HepG2 (cell line): ENCODE data around the gene GJC1. TPM values are rescaled to one million over a fixed set of nuclear protein-coding genes. Genes with fewer than 3 reads are reported as not detected.

Experiments used
- ATAD3A ChIP-seq: sonication (generic); formaldehyde crosslinking; IDR thresholded peaks from 2 replicates; pipeline ENCODE4 v1.4.0; 2020; ENCODE audit warnings: missing genetic modification reagents
- EEA1 ChIP-seq: sonication (generic); formaldehyde crosslinking; IDR thresholded peaks from 2 replicates; pipeline ENCODE4 v1.5.1; 2020; ENCODE audit warnings: mild to moderate bottlenecking, missing genetic modification reagents, borderline replicate concordance
- ESRRA ChIP-seq: sonication (generic); formaldehyde crosslinking; IDR thresholded peaks from 2 replicates; pipeline ENCODE4 v1.5.1; 2020; ENCODE audit warnings: mild to moderate bottlenecking, low read depth, missing genetic modification reagents
- IRF2 ChIP-seq: IDR thresholded peaks from 2 replicates; pipeline ENCODE4 v1.6.1; 2018; ENCODE audit warnings: missing genetic modification reagents, missing compliant biosample characterization
- NFIC ChIP-seq: IDR thresholded peaks from 2 replicates; pipeline ENCODE4 v1.6.1; 2012; ENCODE audit warnings: mild to moderate bottlenecking, low read length, inconsistent platforms
- NRL ChIP-seq: sonication (generic); formaldehyde crosslinking; IDR thresholded peaks from 2 replicates; pipeline ENCODE4 v1.5.0; 2020; ENCODE audit warnings: missing genetic modification reagents, mild to moderate bottlenecking, moderate library complexity, borderline replicate concordance
- SMC3 ChIP-seq: IDR thresholded peaks from 2 replicates; pipeline ENCODE4 v1.6.1; 2011; ENCODE audit warnings: low read length, improper control_type of control experiment
- SNAPC2 ChIP-seq: sonication (generic); formaldehyde crosslinking; IDR thresholded peaks from 2 replicates; pipeline ENCODE4 v1.8.1; 2022; ENCODE audit warnings: mild to moderate bottlenecking, missing genetic modification reagents
- SRSF9 ChIP-seq: fragments of 200-400 bp; formaldehyde crosslinking; IDR thresholded peaks from 2 replicates; pipeline ENCODE4 v1.6.1; 2018; ENCODE audit warnings: borderline replicate concordance, mild to moderate bottlenecking, low read depth, low read length; ENCODE audit not compliant: insufficient read depth, poor library complexity, severe bottlenecking
- STAG1 ChIP-seq: sonication (generic); formaldehyde crosslinking; IDR thresholded peaks from 2 replicates; pipeline ENCODE4 v1.4.0; 2020; ENCODE audit warnings: missing genetic modification reagents
- SYNCRIP ChIP-seq: fragments of 200-400 bp; formaldehyde crosslinking; IDR thresholded peaks from 2 replicates; pipeline ENCODE4 v1.6.1; 2018; ENCODE audit warnings: mild to moderate bottlenecking, low read depth, low read length; ENCODE audit not compliant: insufficient read depth
- TBX3 ChIP-seq: fragments of 450-650 bp; IDR thresholded peaks from 2 replicates; pipeline ENCODE4 v1.6.1; 2017; ENCODE audit warnings: antibody characterized with exemption, mild to moderate bottlenecking, inconsistent platforms, borderline replicate concordance
- ZBTB7A ChIP-seq: sonication (generic); formaldehyde crosslinking; IDR thresholded peaks from 2 replicates; pipeline ENCODE4 v1.8.0; 2022; ENCODE audit warnings: mild to moderate bottlenecking, missing genetic modification reagents
- ZNF782 ChIP-seq: sonication (generic); formaldehyde crosslinking; IDR thresholded peaks from 2 replicates; pipeline ENCODE4 v1.4.0; 2020; ENCODE audit warnings: missing genetic modification reagents, mild to moderate bottlenecking, borderline replicate concordance
- ZSCAN20 ChIP-seq: sonication (generic); formaldehyde crosslinking; IDR thresholded peaks from 2 replicates; pipeline ENCODE4 v1.4.0; 2020; ENCODE audit warnings: missing genetic modification reagents, mild to moderate bottlenecking, borderline replicate concordance
- polyA plus RNA-seq, 8 experiments: library from polyadenylated mRNA; depleted of rRNA in 3 of 8; stranded (reverse) in 7 of 8; unstranded in 1 of 8; fragments of >200 nt; fragmentation: Illumina TruSeq in 4 of 8; extraction: Trizol in 4 of 8; gene quantifications; 2 replicates each; pipeline versions ENCODE4 v1.2.1 to v1.2.3, GENCODE V29; 2011 to 2016; ENCODE audit warnings: low read depth in 4 of 8, missing spikeins in 1 of 8, mixed read lengths in 1 of 8; ENCODE audit not compliant: insufficient read depth in 1 of 8
- total RNA-seq, 5 experiments: library from RNA; depleted of rRNA; stranded (reverse); fragments of >200 nt; fragmentation: Illumina TruSeq; extraction: Trizol; gene quantifications; 2 replicates each; pipeline ENCODE4 v1.2.3, GENCODE V29; 2016; ENCODE audit warnings: low read depth in 1 of 5
- TF ChIP-seq, protein P1 (sequence below): sonication (generic); formaldehyde crosslinking; IDR thresholded peaks from 2 replicates; pipeline ENCODE4 v1.8.0; 2022; ENCODE audit warnings: missing genetic modification reagents, low read depth, mild to moderate bottlenecking, borderline replicate concordance
- TF ChIP-seq, protein P2 (sequence below): sonication (generic); formaldehyde crosslinking; IDR thresholded peaks from 2 replicates; pipeline ENCODE4 v1.5.1; 2020; ENCODE audit warnings: mild to moderate bottlenecking, missing genetic modification reagents, moderate library complexity
- TF ChIP-seq, protein P3 (sequence below), 2 experiments: sonication (generic) in 1 of 2; formaldehyde crosslinking in 1 of 2; IDR thresholded peaks; 2 replicates each; pipeline versions ENCODE4 v1.4.0 to v1.6.1; 2018 to 2020; ENCODE audit warnings: missing genetic modification reagents in 2 of 2, borderline replicate concordance in 1 of 2, low read depth in 1 of 2, mild to moderate bottlenecking in 1 of 2, missing biosample characterization in 1 of 2
- TF ChIP-seq, protein P4 (sequence below): sonication (generic); formaldehyde crosslinking; IDR thresholded peaks from 2 replicates; pipeline ENCODE4 v1.5.1; 2020; ENCODE audit warnings: missing genetic modification reagents, mild to moderate bottlenecking, borderline replicate concordance
- TF ChIP-seq, protein P5 (sequence below): sonication (generic); formaldehyde crosslinking; IDR thresholded peaks from 2 replicates; pipeline ENCODE4 v1.4.0; 2020; ENCODE audit warnings: mild to moderate bottlenecking, missing genetic modification reagents

The GJC1 gene
- total and polyA plus RNA-seq, 2 of the 13 experiments (the other 11 are each of a cell fraction or from before 2014, with no cell fraction given), result 1.7 TPM

DNA sequence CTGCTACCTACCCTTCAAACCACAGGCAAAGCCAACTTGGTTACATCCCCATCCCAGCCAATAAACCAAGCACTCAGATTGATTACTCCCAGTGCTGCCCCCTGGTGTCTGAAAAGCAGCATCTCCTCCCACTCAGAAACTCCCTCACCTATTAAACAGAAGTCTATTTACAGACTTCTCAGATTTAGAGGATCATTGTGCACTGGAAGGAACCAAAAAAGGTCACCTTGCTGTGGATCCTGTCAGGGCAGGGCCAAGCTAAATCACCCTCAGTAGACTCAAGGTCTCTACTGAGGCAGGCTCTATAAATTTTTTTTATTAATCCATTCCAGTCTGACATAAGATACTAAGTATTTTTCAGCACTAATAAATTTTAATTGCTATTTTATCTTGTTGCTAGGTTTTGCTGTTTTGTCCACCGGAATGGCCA lies 35.2 kb upstream of the GJC1 start (continued):
- TF ChIP-seq ZNF782 (CRISPR knock-in tag) (no peak), SNAPC2 (CRISPR knock-in tag) (no peak), ESRRA (no peak), ZBTB7A (CRISPR knock-in tag) (no peak), NRL (CRISPR knock-in tag) (no peak), SYNCRIP (no peak), STAG1 (peak; percentile 66), SMC3 (peak; percentile 95), SRSF9 (no peak), EEA1 (no peak), NFIC (no peak), IRF2 (CRISPR knock-in tag) (no peak), ATAD3A (no peak), TBX3 (no peak), ZSCAN20 (CRISPR knock-in tag) (no peak)
- TF ChIP-seq, protein P1, sequence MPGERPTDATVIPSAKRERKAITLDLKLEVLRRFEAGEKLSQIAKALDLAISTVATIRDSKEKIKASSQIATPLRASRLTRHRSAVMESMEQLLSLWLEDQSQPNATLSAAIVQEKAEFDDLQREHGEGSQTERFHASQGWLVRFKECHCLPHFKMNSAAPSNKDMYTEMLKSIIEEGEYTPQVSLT (CRISPR knock-in tag), result no peak
- TF ChIP-seq, protein P2, sequence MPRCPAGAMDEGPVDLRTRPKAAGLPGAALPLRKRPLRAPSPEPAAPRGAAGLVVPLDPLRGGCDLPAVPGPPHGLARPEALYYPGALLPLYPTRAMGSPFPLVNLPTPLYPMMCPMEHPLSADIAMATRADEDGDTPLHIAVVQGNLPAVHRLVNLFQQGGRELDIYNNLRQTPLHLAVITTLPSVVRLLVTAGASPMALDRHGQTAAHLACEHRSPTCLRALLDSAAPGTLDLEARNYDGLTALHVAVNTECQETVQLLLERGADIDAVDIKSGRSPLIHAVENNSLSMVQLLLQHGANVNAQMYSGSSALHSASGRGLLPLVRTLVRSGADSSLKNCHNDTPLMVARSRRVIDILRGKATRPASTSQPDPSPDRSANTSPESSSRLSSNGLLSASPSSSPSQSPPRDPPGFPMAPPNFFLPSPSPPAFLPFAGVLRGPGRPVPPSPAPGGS (CRISPR knock-in tag), result no peak
- TF ChIP-seq, protein P3, sequence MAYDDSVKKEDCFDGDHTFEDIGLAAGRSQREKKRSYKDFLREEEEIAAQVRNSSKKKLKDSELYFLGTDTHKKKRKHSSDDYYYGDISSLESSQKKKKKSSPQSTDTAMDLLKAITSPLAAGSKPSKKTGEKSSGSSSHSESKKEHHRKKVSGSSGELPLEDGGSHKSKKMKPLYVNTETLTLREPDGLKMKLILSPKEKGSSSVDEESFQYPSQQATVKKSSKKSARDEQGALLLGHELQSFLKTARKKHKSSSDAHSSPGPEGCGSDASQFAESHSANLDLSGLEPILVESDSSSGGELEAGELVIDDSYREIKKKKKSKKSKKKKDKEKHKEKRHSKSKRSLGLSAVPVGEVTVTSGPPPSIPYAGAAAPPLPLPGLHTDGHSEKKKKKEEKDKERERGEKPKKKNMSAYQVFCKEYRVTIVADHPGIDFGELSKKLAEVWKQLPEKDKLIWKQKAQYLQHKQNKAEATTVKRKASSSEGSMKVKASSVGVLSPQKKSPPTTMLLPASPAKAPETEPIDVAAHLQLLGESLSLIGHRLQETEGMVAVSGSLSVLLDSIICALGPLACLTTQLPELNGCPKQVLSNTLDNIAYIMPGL (CRISPR knock-in tag; IDR thresholded peaks at IDR 0.05; ENCODE audit: borderline replicate concordance in 1 of 2, low read depth in 1 of 2), result no peak
- TF ChIP-seq, protein P4, sequence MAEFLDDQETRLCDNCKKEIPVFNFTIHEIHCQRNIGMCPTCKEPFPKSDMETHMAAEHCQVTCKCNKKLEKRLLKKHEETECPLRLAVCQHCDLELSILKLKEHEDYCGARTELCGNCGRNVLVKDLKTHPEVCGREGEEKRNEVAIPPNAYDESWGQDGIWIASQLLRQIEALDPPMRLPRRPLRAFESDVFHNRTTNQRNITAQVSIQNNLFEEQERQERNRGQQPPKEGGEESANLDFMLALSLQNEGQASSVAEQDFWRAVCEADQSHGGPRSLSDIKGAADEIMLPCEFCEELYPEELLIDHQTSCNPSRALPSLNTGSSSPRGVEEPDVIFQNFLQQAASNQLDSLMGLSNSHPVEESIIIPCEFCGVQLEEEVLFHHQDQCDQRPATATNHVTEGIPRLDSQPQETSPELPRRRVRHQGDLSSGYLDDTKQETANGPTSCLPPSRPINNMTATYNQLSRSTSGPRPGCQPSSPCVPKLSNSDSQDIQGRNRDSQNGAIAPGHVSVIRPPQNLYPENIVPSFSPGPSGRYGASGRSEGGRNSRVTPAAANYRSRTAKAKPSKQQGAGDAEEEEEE, result 0 out of 2 replicates have a peak, but pooled peaks have one; percentile 47
- TF ChIP-seq, protein P5, sequence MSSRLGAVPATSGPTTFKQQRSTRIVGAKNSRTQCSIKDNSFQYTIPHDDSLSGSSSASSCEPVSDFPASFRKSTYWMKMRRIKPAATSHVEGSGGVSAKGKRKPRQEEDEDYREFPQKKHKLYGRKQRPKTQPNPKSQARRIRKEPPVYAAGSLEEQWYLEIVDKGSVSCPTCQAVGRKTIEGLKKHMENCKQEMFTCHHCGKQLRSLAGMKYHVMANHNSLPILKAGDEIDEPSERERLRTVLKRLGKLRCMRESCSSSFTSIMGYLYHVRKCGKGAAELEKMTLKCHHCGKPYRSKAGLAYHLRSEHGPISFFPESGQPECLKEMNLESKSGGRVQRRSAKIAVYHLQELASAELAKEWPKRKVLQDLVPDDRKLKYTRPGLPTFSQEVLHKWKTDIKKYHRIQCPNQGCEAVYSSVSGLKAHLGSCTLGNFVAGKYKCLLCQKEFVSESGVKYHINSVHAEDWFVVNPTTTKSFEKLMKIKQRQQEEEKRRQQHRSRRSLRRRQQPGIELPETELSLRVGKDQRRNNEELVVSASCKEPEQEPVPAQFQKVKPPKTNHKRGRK, result no peak
